COLO668 (cell line): ENCODE measurements around the gene AGBL2.
"Not testable (repeated sequence)": the region's sequence is repeated elsewhere in the genome, so short reads cannot be mapped to it uniquely, and the experiment has no call there.

Experiments
- DNase-seq: peaks from one replicate; lab custom pipeline; 2025; ENCODE audit not compliant: unreplicated experiment; lab: John Stamatoyannopoulos, UW

AGBL2 gene

GRCh38 chr11:47715082-47715669, at the start of gene AGBL2:
Gene AGBL2 (minus strand): TSS chr11:47715369. CDS start chr11:47714650, 719 bp downstream.
- DNase-seq, result peak; percentile 92

- not testable (repeated sequence) for DNase-seq
These were observed 44.1 kb upstream of the AGBL2 start for GRCh38 chr11:47759291-47759690.

GRCh38 chr11:47756208-47756607, 41.0 kb upstream of the AGBL2 start:
- DNase-seq, result no peak

- DNase-seq, result no peak
These were observed 35.6 kb upstream of the AGBL2 start for GRCh38 chr11:47750725-47751124.

- DNase-seq, result not testable (repeated sequence)
These were observed 27.3 kb upstream of the AGBL2 start for GRCh38 chr11:47742494-47742893.

- DNase-seq, result not testable (repeated sequence)
These were observed 22.6 kb upstream of the AGBL2 start for GRCh38 chr11:47737817-47738216.

GRCh38 chr11:47732271-47732670, 17.1 kb upstream of the AGBL2 start:
- no peak for DNase-seq

- DNase-seq, result no peak
These were observed 16.3 kb upstream of the AGBL2 start for GRCh38 chr11:47731475-47731874.

- DNase-seq, result no peak
These were observed 11.8 kb upstream of the AGBL2 start for GRCh38 chr11:47726878-47727514.

- no peak for DNase-seq
These were observed 10.9 kb upstream of the AGBL2 start for GRCh38 chr11:47726118-47726442.

GRCh38 chr11:47725442-47726117, 10.4 kb upstream of the AGBL2 start:
- no peak for DNase-seq

- no peak for DNase-seq
These were observed 9.0 kb upstream of the AGBL2 start for GRCh38 chr11:47724041-47724729.

- DNase-seq, result no peak
These were observed 7.9 kb upstream of the AGBL2 start for GRCh38 chr11:47723041-47723440.

- DNase-seq, result no peak
These were observed 5.5 kb upstream of the AGBL2 start for GRCh38 chr11:47720651-47721050.

- no peak for DNase-seq
These were observed 1.5 kb upstream of the AGBL2 start for GRCh38 chr11:47716692-47717091.

GRCh38 chr11:47714554-47715081, 551 bp downstream of the AGBL2 start:
- peak; percentile 37 for DNase-seq

GRCh38 chr11:47711816-47712215, 3.4 kb downstream of the AGBL2 start:
- DNase-seq, result no peak

GRCh38 chr11:47711225-47711624, 3.9 kb downstream of the AGBL2 start:
- no peak for DNase-seq

GRCh38 chr11:47707275-47707786, 7.8 kb downstream of the AGBL2 start:
- DNase-seq, result not testable (repeated sequence)

- no peak for DNase-seq
These were observed 9.4 kb downstream of the AGBL2 start for GRCh38 chr11:47705721-47706120.

- no peak for DNase-seq
These were observed 23.2 kb downstream of the AGBL2 start for GRCh38 chr11:47691979-47692378.
